Uterus (tissue), 2 donors: ENCODE results near the gene CHST1.

Experiments used
- CTCF ChIP-seq, 4 experiments: fragments of 200-600 bp in 2 of 4; fragments of 450-650 bp in 2 of 4; sonication (generic) in 2 of 4; IDR thresholded peaks; one replicate each; pipeline ENCODE4 v1.5.1; 2016 to 2019; ENCODE audit warnings: antibody characterized with exemption in 4 of 4, mild to moderate bottlenecking in 2 of 4, moderate library complexity in 1 of 4
- POLR2A ChIP-seq, 2 donors: fragments of 450-650 bp; IDR thresholded peaks; one replicate each; pipeline ENCODE4 v1.6.1; 2016; ENCODE audit warnings: antibody characterized with exemption in 2 of 2, mild to moderate bottlenecking in 1 of 2, moderate library complexity in 1 of 2

GRCh38 chr11:45667929-45668680 lies 2.7 kb upstream of the CHST1 start:
- TF ChIP-seq POLR2A (IDR thresholded peaks at IDR 0.05): no peak
- no peak for TF ChIP-seq CTCF (IDR thresholded peaks at IDR 0.05)
